GM21390 (cell line): ENCODE results near the gene KLHL20.
"Not testable (repeated sequence)": the region's sequence is repeated elsewhere in the genome, so short reads cannot be mapped to it uniquely, and the experiment has no call there.

ENCODE experiments used
- ATAC-seq: cut with Tn5 transposase; IDR thresholded peaks from one replicate; pipeline ENCODE4 v1.9.1; 2021; ENCODE audit not compliant: unreplicated experiment

Gene KLHL20, protein sequence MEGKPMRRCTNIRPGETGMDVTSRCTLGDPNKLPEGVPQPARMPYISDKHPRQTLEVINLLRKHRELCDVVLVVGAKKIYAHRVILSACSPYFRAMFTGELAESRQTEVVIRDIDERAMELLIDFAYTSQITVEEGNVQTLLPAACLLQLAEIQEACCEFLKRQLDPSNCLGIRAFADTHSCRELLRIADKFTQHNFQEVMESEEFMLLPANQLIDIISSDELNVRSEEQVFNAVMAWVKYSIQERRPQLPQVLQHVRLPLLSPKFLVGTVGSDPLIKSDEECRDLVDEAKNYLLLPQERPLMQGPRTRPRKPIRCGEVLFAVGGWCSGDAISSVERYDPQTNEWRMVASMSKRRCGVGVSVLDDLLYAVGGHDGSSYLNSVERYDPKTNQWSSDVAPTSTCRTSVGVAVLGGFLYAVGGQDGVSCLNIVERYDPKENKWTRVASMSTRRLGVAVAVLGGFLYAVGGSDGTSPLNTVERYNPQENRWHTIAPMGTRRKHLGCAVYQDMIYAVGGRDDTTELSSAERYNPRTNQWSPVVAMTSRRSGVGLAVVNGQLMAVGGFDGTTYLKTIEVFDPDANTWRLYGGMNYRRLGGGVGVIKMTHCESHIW

DNA sequence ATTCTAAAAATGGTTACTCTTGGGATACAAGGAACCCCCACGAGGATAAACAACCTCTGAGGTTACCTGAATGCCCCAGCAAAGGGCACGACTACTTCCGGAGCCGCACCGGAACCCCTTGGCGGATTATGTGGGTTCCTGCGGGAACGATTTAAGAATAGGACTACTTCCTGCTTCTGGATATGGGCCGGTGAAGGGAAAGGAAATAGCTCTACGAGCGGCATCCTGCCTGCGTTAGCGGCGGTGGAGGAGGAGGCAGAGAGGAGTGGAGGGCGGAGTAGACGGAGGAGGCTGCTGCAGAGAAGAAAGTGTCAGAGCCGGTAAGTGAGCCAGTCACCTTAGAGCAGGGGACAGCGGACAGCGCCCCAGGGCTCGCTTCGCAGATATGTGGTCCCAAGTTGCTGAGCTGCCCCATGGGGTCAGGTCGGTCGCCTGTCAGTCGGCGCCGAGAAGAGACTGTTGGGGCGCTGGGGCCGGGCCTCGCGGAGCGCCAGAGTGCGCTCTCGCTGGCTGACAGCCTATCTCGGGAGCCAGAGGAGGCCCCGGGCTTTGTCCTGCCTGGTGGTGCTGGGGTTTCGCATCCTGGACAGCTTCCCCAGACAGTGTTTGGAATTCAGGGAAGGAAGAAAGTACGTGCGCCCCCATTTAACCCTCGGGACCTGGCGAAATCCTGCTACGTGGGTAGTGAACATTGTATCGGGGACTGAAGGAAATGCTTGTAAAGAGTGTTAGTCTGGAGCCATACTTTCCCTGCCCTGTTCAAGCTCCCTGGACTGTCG, at the start of gene KLHL20:
TSS of gene KLHL20 (plus strand) at position 223 of the 779 bp plus-strand sequence. CDS start 1,063 bp downstream, outside the sequence.
- ATAC-seq: peak; percentile 95

- ATAC-seq: no peak
Measured at GRCh38 chr1:173666646-173667045, 48.1 kb upstream of the KLHL20 start.

DNA sequence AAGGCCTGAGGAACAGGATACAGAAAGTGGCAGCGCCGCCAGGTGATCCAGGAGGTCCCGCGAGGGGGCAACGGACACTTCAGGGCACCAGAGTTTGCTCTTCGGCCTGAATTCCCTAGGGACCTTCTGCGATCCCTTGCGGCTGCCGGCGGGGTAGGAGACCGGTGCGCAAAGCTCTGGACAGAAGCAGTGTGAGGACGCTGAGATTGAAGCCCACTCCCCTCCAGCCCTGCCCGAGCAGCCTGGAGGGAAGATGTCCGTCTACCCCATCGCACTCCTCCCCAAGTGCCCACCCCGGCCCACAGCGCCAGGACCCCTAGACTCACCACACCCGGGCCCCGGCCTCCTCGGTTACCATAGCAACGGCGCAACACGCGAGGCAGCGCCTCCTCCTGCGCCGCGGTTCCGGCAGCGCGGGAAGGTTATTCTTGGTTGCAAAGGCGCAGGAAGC, 45.3 kb upstream of the KLHL20 start, which contains the start of gene ANKRD45:
TSS of gene ANKRD45 (minus strand) at position 361 of the 451 bp plus-strand sequence. CDS start 10,433 bp downstream, outside the sequence.
- no peak for ATAC-seq

GRCh38 chr1:173674496-173674895, 40.3 kb upstream of the KLHL20 start:
- not testable (repeated sequence) for ATAC-seq

DNA sequence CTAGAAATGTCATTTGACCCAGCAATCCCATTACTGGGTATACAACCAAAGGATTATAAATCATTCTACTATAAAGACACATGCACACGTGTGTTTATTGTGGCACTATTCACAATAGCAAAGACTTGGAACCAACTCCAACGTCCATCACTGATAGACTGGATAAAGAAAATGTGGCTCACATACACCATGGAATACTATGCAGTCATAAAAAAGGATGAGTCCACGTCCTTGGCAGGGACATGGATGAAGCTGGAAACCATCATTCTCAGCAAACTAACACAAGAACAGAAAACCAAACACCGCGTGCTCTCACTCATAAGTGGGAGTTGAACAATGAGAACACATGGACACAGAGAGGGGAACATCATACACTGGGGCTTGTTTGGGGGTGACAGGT, 34.6 kb upstream of the KLHL20 start:
- ATAC-seq: not testable (repeated sequence)

DNA sequence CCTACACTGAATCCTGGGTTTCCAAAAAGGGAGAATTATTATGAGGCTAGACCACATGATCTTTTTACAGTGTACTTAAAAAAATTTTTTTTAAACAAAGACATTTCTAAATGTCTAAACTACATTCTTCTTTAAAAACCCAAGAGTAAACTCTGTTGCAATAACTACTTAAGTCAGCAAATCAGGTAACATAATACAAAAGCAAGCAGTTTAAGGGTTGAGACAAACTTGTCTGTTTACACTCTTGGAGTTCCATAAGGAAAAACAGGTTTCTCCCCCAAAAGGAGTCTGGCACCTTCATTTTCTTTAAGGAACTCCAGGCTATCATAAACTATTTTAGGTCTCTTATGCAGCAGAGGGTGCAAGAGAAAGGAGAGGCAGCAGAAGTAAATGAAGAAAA, 32.6 kb upstream of the KLHL20 start:
- no peak for ATAC-seq

GRCh38 chr1:173683838-173684237, 30.9 kb upstream of the KLHL20 start:
- not testable (repeated sequence) for ATAC-seq

- not testable (repeated sequence) for ATAC-seq
Measured at GRCh38 chr1:173685121-173685520, 29.7 kb upstream of the KLHL20 start.

GRCh38 chr1:173688300-173688699, 26.5 kb upstream of the KLHL20 start:
- ATAC-seq: no peak

- no peak for ATAC-seq
Measured at GRCh38 chr1:173693238-173693637, 21.5 kb upstream of the KLHL20 start.

- ATAC-seq: not testable (repeated sequence)
Measured at GRCh38 chr1:173701299-173701698, 13.5 kb upstream of the KLHL20 start.

DNA sequence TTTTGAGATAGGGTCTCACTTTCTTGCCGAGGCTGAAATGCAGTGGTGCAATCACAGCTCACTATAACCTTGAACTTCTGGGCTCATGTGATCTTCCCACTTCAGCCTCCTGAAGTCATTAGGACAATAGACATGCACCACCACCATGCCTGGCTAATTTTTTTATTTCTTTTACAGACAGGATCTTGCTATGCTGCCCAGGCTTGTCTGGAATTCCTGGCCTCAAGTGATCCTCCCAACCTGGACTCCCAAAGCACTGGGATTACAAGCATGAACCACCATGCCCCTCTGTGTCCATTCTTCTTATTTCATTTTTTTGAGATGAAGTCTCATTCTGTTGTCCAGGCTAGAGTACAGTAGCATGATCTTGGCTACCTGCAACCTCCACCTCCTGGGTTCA, 12.0 kb upstream of the KLHL20 start:
- no peak for ATAC-seq

DNA sequence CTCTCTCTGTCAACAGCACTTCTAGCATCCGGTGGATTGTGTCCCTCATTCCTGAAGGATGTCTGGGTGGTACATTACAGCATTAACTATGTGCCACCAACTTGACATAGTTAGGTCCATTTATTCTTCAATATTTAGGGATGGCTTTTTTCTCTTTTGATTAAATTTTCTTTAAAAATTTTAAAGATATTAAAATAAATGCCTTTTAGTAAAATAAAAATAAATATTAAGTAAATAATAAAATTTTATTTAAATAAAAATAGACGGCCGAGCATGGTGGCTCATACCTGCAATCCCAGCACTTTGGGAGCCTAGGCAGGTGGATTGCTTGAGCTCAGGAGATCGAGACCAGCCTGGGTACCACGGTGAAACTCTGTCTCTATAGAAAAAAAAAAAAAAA, 9.7 kb upstream of the KLHL20 start:
- no peak for ATAC-seq

GRCh38 chr1:173708787-173709186, 6.0 kb upstream of the KLHL20 start:
- ATAC-seq: no peak

DNA sequence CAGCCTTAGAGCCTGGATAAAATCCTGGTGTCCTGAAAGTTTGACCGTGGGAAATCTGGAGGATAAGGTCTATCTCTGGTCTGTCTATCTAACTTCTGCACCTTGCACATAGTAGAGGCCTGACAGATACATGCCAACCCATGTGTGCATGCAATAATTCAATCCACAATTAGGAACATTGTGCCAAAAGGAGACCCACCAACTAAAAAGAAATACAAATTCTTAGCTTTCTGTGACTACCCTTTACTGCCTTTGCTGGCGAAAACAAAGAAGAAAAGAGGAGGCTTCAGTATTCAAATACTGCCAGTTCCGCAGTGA, 381 bp upstream of the KLHL20 start:
- ATAC-seq: no peak

DNA sequence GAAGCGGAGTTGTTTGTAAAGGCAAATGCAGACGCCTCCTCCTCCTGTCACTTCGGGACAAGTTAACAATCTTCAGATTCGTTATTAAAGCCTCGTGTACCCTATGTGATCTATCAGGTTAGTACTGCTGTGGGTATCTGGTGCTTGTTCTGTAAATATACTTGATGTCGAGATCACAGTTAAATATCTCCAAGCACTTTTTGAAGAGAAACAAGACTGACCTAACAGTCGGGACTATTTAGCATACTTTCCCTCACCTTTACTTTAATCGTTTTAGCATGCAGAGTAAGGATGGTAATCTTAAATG, 710 bp downstream of the KLHL20 start:
- no peak for ATAC-seq

GRCh38 chr1:173717238-173717637, 2.5 kb downstream of the KLHL20 start:
- ATAC-seq: no peak

- not testable (repeated sequence) for ATAC-seq
Measured at GRCh38 chr1:173731331-173731730, 16.6 kb downstream of the KLHL20 start.

GRCh38 chr1:173733912-173734311, 19.1 kb downstream of the KLHL20 start:
- ATAC-seq: no peak

GRCh38 chr1:173736104-173736503, 21.3 kb downstream of the KLHL20 start:
- ATAC-seq: not testable (repeated sequence)

GRCh38 chr1:173742203-173742886, 27.6 kb downstream of the KLHL20 start:
- ATAC-seq: no peak
